Endothelial cell of umbilical vein (primary cell): ENCODE data around the gene MTCL1. TPM values are rescaled to one million over a fixed set of nuclear protein-coding genes. Genes with fewer than 3 reads are reported as not detected.

Experiments
- BruUV-seq: library from RNA; stranded (reverse); fragments of 400-500 nt; replicated peaks from 2 replicates; lab custom pipeline; 2021; lab: Mats Ljungman, UMichigan
- CTCF ChIA-PET: fragments of 300-600, 350-600 bp; sonication (Branson Sonifier 250); formaldehyde crosslinking; loops from one replicate; lab custom pipeline; 2021; ENCODE audit warnings: antibody characterized with exemption, inconsistent platforms; lab: Charles Lee
- POLR2A ChIA-PET: fragments of 300-600, 350-600 bp; sonication (Branson Sonifier 250); formaldehyde crosslinking; loops from one replicate; lab custom pipeline; 2021; ENCODE audit warnings: antibody characterized with exemption, inconsistent platforms; lab: Charles Lee
- DNase-seq: peaks from one replicate; pipeline ENCODE4 v3.0.0-alpha.2; 2011; ENCODE audit warnings: low read depth, low spot score
- FAIRE-seq: peaks from 2 replicates; lab custom pipeline; 2011; peaks lifted over from hg19 to GRCh38; lab: Jason Lieb, UNC
- H2AFZ ChIP-seq: 2 replicates; pipeline ENCODE4 v1.6.0; 2012; ENCODE audit warnings: low read depth, low read length, control low read depth, inconsistent platforms
- H3K27ac ChIP-seq: 2 replicates; pipeline ENCODE4 v1.5.1; 2011; ENCODE audit warnings: low read depth, mild to moderate bottlenecking, control low read depth, low read length, moderate library complexity; ENCODE audit not compliant: insufficient read depth
- H3K27me3 ChIP-seq, 2 experiments: 2 replicates each; pipeline versions ENCODE4 v1.6.0 to v1.6.1; 2011; ENCODE audit warnings: low read length in 2 of 2, mixed read lengths in 1 of 2; ENCODE audit not compliant: control insufficient read depth in 2 of 2, insufficient read depth in 2 of 2
- H3K36me3 ChIP-seq, 2 experiments: 2 replicates in 1 of 2; 3 replicates in 1 of 2; pipeline ENCODE4 v1.5.1; 2011; ENCODE audit warnings: low read length in 2 of 2, mild to moderate bottlenecking in 1 of 2, moderate library complexity in 1 of 2; ENCODE audit not compliant: control insufficient read depth in 2 of 2, insufficient read depth in 2 of 2; ENCODE audit errors: extremely low read depth in 1 of 2
- H3K4me1 ChIP-seq: 3 replicates; pipeline ENCODE4 v1.5.1; 2011; ENCODE audit warnings: mild to moderate bottlenecking, low read length; ENCODE audit not compliant: control insufficient read depth, insufficient read depth; ENCODE audit errors: extremely low read depth
- H3K4me2 ChIP-seq: 2 replicates; pipeline ENCODE4 v1.6.1; 2011; ENCODE audit warnings: low read length, control low read depth, mixed read lengths; ENCODE audit not compliant: insufficient read depth
- H3K4me3 ChIP-seq, 3 experiments: fragments of 200-600 bp in 1 of 3; sonication (generic), shearing (Covaris generic) in 1 of 3; replicated peaks in 1 of 3; 2 replicates each; pipeline ENCODE4 v1.5.1; 2011 to 2016; ENCODE audit warnings: control low read depth in 3 of 3, low read length in 3 of 3, mild to moderate bottlenecking in 2 of 3, inconsistent platforms in 1 of 3, low read depth in 1 of 3, moderate library complexity in 1 of 3; ENCODE audit not compliant: insufficient read depth in 1 of 3
- H3K79me2 ChIP-seq: 2 replicates; pipeline ENCODE4 v1.6.0; 2012; ENCODE audit warnings: low read length, inconsistent platforms; ENCODE audit not compliant: control insufficient read depth, insufficient read depth
- H3K9ac ChIP-seq: replicated peaks from 2 replicates; pipeline ENCODE3; 2011; ENCODE audit warnings: low read length, control low read depth; ENCODE audit not compliant: insufficient read depth; ENCODE audit errors: extremely low read depth
- H3K9me1 ChIP-seq: replicated peaks from 3 replicates; pipeline ENCODE4 v1.6.0; 2011; ENCODE audit warnings: mild to moderate bottlenecking, low read length; ENCODE audit not compliant: control insufficient read depth, insufficient read depth; ENCODE audit errors: extremely low read depth
- H3K9me3 ChIP-seq: replicated peaks from 2 replicates; pipeline ENCODE4 v1.5.1; 2012; ENCODE audit warnings: low read length, inconsistent platforms; ENCODE audit not compliant: control insufficient read depth, insufficient read depth
- H4K20me1 ChIP-seq: replicated peaks from 2 replicates; pipeline ENCODE3; 2011; ENCODE audit warnings: mild to moderate bottlenecking, low read length; ENCODE audit not compliant: control insufficient read depth, insufficient read depth; ENCODE audit errors: extremely low read depth
- CTCF ChIP-seq, 2 donors: IDR thresholded peaks; 1 replicate in 1 of 2; 2 replicates in 1 of 2; pipeline ENCODE4 v1.5.1; 2011; ENCODE audit warnings: low read length in 2 of 2, mild to moderate bottlenecking in 2 of 2, moderate library complexity in 2 of 2, control low read depth in 1 of 2, inconsistent platforms in 1 of 2, low read depth in 1 of 2; ENCODE audit not compliant: insufficient read depth in 1 of 2; ENCODE audit errors: extremely low read depth in 1 of 2
- EZH2 ChIP-seq: IDR thresholded peaks from 2 replicates; pipeline ENCODE4 v1.6.1; 2012; ENCODE audit warnings: borderline replicate concordance, low read depth, mild to moderate bottlenecking, moderate library complexity, low read length, inconsistent platforms; ENCODE audit not compliant: severe bottlenecking
- FOS ChIP-seq: IDR thresholded peaks from 2 replicates; pipeline ENCODE4 v1.6.1; 2011; ENCODE audit warnings: mild to moderate bottlenecking, low read length, moderate library complexity, borderline replicate concordance; ENCODE audit not compliant: insufficient read depth
- GATA2 ChIP-seq: IDR thresholded peaks from 2 replicates; pipeline ENCODE4 v1.7.0; 2011; ENCODE audit warnings: low read depth, mild to moderate bottlenecking, moderate library complexity, mixed read lengths, low read length; ENCODE audit not compliant: insufficient read length, insufficient read depth
- JUN ChIP-seq: IDR thresholded peaks from 2 replicates; pipeline ENCODE4 v1.6.1; 2011; ENCODE audit warnings: borderline replicate concordance, low read depth; ENCODE audit not compliant: insufficient read length, insufficient read depth
- MAX ChIP-seq: IDR thresholded peaks from 2 replicates; pipeline ENCODE4 v1.6.1; 2011; ENCODE audit not compliant: insufficient read depth, insufficient read length
- MYC ChIP-seq: IDR thresholded peaks from one replicate; pipeline ENCODE4 v1.6.1; 2011; ENCODE audit warnings: mild to moderate bottlenecking, low read depth, low read length
- POLR2A ChIP-seq: IDR thresholded peaks from 2 replicates; pipeline ENCODE4 v1.6.1; 2012; ENCODE audit warnings: low read depth, mild to moderate bottlenecking, control low read depth, low read length
- POLR2AphosphoS5 ChIP-seq: IDR thresholded peaks from 2 replicates; pipeline ENCODE4 v1.6.1; 2012; ENCODE audit warnings: low read depth, mild to moderate bottlenecking, control low read depth, low read length, moderate library complexity; ENCODE audit not compliant: insufficient read depth
- dilution Hi-C: fragments of 300-500 bp; cut with MboI; formaldehyde crosslinking; loops from one replicate; pipeline ENCODE4 v1.15.0; 2019; ENCODE audit warnings: low sequenced_read_pairs; ENCODE audit not compliant: extremely low pct_ligation_motif_present
- intact Hi-C: fragments of 100-400 bp; cut with micrococcal nuclease; formaldehyde crosslinking; loops from one replicate; pipeline ENCODE4 v1.10.0; 2022
- polyA plus RNA-seq, 4 experiments: library from polyadenylated mRNA; depleted of rRNA in 3 of 4; stranded (reverse) in 3 of 4; unstranded in 1 of 4; fragments of >200 nt; gene quantifications; 2 replicates each; pipeline versions ENCODE4 v1.2.1 to v1.2.3, GENCODE V29; 2011 to 2012; ENCODE audit warnings: missing spikeins in 1 of 4
- total RNA-seq: library from RNA; stranded (reverse); gene quantifications from 2 replicates; pipeline ENCODE4 v1.2.3, GENCODE V29; 2021

The MTCL1 gene
- total and polyA plus RNA-seq, 2 donors (not counting 3 experiments of a cell fraction or from before 2014, with no cell fraction given) = 11.9 to 75.7 TPM

DNA sequence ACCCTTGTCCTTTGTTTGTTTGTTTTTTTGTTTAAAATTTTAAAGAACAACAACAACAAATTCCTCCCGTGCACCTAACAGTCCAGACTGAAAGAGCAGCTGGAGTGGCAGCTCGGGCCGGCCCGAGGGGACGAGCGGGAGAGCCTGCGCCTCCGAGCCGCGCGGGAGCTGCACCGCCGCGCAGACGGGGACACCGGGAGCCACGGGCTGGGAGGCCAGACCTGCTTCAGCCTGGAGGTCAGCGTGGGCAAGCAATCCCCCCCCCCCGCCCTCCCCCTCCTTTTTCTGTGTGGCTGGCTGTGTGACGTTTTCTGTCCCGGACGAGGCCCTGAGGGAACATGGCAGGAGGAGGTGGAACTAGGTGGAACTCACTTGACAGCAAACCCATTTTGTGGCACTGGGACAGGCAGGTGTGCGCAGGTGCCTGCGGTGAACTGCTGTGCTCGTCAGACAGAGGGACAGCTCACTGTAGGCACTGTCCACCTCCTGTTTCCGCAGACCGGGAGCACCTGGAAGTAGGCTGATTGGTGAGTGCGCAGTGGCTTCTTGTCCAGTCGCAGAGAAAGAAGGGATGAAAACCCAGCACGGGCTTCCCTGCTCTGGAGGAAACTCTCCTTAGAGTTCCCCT, 80.6 kb downstream of the MTCL1 start:
- peaks cover 13% of the 10 kb centered on the region for H3K4me1 ChIP-seq
- ChIA-PET POLR2A (no interaction called here), CTCF (interaction anchor here (1.1 to 2.6 kb wide), 7 partner anchors 8 to 202 kb away, joined by 3 to 11 read pairs (median 6); no protein-coding TSS in a partner anchor)
- FAIRE-seq (no peak), DNase-seq (no peak)
- H3K27me3 ChIP-seq = no peaks in the 10 kb centered on the region
- H3K79me2 ChIP-seq = no peaks in the 10 kb centered on the region
- H3K4me2 ChIP-seq = no peak overlapping the region
- BruUV-seq = no TSS peak
- no peaks in the 10 kb centered on the region for H3K9me1 ChIP-seq
- no peak overlapping the region for H3K9ac ChIP-seq
- H3K4me3 ChIP-seq = no peak overlapping the region
- dilution Hi-C loops = no loop called here
- peak overlapping the region; percentile 61 for H3K27ac ChIP-seq
- no peaks in the 10 kb centered on the region for H4K20me1 ChIP-seq
- intact Hi-C loops = no loop called here
- H3K36me3 ChIP-seq = peaks cover 7 to 9% of the 10 kb centered on the region in 2 experiments
- H2AFZ ChIP-seq = no peak overlapping the region
- no peak for TF ChIP-seq GATA2
- TF ChIP-seq JUN = no peak
- TF ChIP-seq FOS = no peak
- TF ChIP-seq POLR2AphosphoS5 = no peak
- TF ChIP-seq POLR2A = no peak
- TF ChIP-seq MAX = no peak
- TF ChIP-seq MYC = no peak
- TF ChIP-seq EZH2 = no peak
- TF ChIP-seq CTCF (IDR thresholded peaks at IDR 0.05; ENCODE audit: extremely low read depth in 1 of 2, insufficient read depth in 1 of 2, low read depth in 1 of 2, low read length in 2 of 2) = no peak
- H3K9me3 ChIP-seq = no peaks in the 10 kb centered on the region
